Left lobe of liver (tissue), 2 donors: ENCODE data around the gene SCNN1B. TPM values are rescaled to one million over a fixed set of nuclear protein-coding genes. Genes with fewer than 3 reads are reported as not detected.
"Not testable (repeated sequence)": the region's sequence is repeated elsewhere in the genome, so short reads cannot be mapped to it uniquely, and the experiment has no call there.

ENCODE experiments used
- ATAC-seq: fragments of 200-7000 bp; cut with Tn5 transposase; one replicate; pipeline ENCODE4 v1.9.1; 2020; ENCODE audit warnings: mild to moderate bottlenecking, moderate library complexity
- DNase-seq: peaks from one replicate; pipeline ENCODE4 v3.0.0-alpha.2; 2020; ENCODE audit warnings: low spot score
- total RNA-seq: library from RNA; stranded (reverse); gene quantifications from one replicate; pipeline ENCODE4 v1.2.1, GENCODE V29; 2021
- donor health status: DM: no; HTN: no; CAD: no; lungs with moderate emphysema.
- donor health status: DM: no; HTN: yes; CAD: no.

The SCNN1B gene
- total RNA-seq, 1 donor from 2014 or later, result 0.18 TPM

DNA sequence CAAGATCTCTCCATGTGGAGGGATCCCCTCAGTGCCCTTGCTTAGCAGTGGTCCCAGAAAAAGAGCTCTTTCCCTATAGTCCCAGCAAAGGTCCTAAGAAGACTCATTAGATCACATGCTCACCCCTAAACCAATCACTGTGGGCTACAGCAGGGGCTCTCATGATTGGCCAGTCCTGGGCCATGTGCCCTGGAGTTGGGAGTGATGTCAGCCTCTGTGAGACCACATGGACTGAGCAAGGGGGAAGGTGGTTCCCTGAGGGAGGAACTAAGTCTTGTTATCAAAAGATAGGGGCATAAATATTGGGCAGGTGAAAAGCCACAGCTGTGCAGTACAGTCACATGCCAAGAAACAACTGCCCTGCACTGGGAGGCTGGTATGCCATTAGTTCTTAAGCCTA lies 51.3 kb downstream of the SCNN1B start:
- DNase-seq, result no peak
- no peak for ATAC-seq

DNA sequence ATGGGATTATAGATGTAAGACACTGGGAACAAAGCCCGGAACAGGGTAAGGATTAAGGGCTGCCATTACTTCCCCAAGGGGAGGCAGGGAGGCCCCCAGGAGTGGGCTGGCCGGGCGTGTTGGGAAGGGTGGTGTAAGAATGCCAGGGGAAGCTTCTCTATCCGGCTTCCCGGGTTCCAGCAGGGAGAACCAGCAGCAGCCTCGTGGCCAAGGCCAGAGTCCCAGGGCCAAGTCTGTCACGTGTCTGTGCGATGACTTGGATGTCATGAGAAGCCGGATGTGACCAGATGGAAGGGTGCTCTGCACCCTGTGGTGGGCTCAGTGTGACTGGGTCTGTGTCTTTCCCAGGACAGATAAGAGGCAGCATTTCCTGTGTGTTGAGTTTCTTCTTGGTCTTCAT lies 52.1 kb downstream of the SCNN1B start:
- no peak for DNase-seq
- ATAC-seq, result no peak

DNA sequence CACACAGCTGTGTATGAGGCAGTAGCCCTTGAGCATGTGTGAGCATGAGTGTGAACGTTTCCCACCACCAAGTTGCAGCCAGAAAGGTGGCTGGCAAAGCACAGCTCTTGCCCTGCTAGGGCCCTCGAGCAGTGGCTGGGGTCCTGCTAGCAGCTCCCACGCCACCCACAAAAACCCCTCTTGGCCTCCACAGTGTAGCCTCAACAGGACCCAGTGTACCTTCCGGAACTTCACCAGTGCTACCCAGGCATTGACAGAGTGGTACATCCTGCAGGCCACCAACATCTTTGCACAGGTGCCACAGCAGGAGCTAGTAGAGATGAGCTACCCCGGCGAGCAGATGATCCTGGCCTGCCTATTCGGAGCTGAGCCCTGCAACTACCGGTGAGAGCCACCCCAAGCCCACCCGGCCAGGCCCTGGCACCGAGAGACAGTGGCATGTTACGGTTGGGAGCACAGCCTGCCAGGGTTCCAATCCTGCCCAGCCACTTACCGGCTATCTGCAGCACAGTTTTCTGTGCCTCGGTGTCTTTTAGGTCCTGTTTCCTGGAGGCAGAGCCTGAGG lies 53.1 kb downstream of the SCNN1B start:
- ATAC-seq (no peak), DNase-seq (no peak)

DNA sequence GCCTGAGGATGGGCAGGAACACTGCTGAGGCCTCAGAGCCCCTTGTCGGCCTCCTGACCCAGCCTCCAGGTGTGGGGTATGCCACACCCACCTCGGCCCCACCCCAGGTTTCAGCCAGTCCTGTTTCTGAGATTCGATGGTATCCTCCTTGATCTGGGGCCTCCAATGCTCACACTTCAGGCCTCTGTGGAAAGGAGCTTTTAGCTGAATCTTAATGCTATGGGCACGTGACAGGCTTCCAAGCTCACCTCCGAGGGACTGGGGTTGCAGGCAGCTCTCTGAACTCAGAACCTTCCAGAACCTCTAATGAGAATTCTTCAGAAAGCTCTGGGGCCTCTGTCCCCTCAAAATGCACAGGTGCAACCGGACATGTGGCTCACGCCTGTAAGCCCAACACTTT lies 54.8 kb downstream of the SCNN1B start:
- ATAC-seq (no peak), DNase-seq (no peak)

DNA sequence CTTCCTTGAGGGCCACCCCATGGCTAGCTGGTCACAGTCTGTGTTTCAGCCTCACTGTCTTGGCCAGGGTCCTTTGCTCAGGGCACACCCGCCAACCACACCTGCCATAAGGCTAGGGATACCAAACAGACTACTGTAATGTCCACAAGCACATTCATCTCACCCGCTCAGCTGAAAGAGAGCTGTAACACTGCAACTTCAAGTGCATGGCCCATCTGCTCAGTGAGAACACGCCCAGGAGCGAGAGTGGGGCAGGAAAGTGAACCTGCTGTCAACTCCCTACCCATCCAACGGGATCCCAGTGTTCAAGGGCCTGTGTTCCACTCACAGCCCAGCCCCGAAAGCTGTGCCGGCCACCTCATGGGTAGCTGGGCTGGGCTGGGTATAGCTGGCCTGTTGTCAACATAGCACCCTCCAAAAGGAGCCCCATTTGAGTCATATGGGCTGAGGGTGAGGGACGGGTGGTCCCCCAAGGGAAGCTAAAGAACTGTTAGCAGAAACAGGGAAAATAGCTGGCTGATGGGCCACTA lies 55.7 kb downstream of the SCNN1B start:
- no peak for DNase-seq
- no peak for ATAC-seq

DNA sequence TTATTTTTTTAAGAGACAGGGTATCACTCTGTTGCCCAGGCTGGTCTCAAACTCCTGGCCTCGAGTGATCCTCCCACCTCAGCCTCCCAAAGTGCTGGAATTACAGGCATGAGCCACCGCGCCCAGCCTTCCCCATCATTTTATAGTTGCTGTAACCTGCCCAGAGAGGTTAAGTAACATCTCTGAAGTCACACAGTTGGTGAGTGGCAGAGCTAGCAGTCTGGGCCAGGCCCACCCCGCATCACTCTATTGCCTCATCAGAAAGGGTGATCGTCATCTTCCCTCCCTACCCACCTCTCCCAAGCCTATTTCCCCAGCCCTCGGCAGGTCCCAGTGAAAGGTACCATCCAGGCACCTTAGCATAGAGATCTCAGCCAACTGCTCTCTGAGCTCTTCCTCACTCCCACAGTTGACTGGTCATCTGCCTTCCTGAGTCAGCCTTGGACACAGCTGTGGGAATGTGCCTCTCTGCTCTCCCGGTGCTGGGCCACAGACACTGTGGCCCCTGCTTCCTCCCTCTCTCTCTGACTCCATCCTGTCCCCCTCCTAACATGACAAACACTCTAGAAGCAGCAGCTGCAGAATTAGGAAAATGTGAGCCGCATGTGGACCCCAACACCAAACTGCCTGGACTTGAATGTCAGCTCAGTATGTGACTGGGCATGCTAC lies 57.1 kb downstream of the SCNN1B start:
- DNase-seq, result no peak
- no peak for ATAC-seq

DNA sequence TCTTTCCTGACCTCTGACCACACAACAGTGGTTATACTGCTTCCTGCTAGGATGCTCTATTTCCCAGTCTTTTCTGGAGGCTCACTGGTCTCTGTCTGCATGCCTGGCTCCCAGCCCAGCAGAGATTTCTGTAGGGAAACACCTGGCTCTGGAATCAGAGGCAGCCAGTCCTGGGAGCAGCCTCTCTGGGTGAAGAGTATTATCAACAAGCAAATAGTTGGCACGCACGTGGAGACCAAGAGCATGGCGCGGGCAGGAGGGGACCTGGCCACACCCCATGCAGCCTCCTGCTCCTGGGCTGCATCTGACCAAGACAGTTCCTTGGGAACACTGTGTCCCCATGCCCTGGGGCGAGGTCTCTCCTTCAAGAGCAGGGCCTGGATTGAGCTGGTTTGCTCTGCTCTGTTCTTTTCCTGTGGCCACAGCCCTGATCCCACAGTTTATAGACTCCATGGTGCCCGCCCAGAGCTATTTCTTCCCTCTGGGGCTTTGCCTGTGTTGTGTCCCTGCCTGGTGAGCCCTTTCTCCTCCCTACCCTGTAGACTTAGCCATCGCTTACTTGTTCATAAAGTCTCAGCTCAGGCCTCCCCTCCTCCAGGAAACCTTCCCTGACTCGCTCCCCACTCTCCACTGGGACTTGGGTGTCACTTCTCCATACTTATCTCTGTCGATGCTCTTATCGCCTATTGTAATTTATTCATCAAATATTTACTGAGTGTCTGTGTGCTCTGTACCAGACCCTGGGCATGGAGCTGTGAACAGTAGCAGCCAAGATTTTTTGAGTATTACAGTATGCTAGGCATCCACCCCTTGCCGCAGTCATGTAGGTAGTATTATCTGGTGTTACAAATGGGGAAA lies 60.6 kb downstream of the SCNN1B start:
- DNase-seq, result no peak
- no peak for ATAC-seq

DNA sequence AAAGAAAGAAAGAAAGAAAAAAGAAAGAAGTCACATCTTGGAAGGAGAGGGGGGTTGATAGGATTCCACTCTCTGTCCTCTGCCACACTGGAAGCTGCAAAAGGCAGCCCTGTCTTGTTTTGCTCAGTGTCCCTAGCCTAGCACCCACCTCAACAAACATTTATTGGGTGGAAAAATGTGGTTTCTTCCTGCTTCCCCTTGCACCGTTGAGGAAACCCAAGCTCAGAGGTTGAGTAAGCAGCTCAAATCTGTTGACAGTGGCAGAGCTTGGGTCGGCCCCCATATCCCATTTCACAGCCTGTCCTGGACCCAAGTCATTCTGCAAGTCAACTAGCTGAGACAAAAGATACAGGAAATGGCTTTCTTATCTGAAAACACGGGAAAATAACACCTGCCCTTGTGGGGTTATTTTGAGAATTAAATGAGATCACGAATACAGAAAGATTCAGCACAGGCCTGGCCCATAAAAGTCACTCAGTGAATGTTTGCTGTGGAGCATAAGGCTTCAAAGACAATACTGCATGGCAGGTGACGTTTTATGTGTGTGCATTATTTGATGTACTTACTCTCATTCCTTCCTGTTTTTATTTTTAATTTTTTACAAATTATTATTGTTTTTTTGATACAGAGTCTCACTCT lies 63.6 kb downstream of the SCNN1B start:
- no peak for DNase-seq
- no peak for ATAC-seq

DNA sequence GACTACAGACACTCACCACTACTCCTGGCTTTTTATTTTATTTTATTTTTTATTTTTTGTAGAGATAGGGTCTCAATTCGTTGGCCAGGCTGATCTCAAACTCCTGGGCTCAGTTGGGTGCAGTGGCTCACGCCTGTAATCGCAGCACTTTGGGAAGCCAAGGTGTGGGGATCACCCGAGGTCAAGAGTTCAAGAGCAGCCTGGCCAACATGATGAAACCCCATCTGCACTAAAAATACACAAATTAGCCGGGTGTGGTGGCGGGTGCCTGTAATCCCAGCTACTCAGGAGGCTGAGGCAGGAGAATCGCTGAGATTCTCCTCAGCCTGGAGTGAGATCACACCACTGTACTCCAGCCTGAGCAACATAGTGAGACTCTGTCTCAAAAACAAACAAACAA lies 64.2 kb downstream of the SCNN1B start:
- not testable (repeated sequence) for ATAC-seq, DNase-seq

DNA sequence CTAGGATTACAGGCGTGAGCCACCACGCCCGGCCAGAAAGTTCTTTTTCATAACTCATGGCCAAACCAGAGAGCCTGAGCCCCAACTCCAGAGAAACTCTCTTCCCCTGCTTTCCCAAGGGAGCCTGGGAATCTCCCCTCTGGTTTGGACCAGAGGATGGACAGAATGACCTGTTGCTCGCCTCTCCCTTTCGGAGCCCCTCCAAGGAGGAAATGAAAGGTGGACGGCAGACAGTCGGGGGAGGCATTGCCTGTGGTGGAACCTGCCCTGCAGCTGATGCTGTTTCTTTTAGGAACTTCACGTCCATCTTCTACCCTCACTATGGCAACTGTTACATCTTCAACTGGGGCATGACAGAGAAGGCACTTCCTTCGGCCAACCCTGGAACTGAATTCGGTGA lies 65.5 kb downstream of the SCNN1B start:
- ATAC-seq, result no peak
- no peak for DNase-seq

DNA sequence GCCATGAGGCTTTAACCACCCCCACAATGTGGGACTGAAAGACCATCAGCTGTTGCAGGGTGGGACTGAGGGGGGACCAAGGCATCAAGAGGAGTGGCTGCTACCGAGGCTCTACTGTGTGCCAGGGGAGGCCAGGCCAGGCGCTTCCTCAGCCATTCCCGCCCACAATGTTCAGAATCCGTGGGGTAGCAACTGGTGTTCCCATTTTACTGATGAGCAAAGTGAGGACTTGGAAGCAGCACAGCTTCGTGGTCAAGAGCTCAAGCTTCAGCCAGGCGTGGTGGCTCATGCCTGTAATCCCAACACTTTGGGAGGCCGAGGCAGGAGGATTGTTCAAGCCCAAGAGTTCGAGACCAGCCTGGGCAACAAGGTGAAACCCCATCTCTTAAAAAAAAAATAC lies 65.9 kb downstream of the SCNN1B start:
- ATAC-seq, result no peak
- DNase-seq, result no peak

DNA sequence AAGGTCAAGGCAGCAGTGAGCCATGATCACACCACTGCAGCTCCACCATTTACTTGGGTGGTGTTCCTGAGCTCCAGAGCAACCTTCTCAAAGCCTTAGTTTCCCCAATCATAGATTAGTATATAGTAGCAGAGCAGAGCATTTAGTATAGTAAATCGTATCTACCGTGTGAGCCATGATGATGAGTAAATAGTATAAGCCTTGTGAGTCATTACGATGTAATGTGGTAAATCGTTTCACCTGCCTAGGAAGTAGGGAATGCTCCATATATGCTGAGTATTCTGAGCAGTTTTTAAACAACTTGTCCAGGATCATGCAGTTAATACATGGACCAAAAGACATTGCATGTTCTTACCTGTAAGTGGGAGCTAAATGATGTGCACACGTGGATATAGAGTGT lies 66.4 kb downstream of the SCNN1B start:
- ATAC-seq (no peak), DNase-seq (no peak)

DNA sequence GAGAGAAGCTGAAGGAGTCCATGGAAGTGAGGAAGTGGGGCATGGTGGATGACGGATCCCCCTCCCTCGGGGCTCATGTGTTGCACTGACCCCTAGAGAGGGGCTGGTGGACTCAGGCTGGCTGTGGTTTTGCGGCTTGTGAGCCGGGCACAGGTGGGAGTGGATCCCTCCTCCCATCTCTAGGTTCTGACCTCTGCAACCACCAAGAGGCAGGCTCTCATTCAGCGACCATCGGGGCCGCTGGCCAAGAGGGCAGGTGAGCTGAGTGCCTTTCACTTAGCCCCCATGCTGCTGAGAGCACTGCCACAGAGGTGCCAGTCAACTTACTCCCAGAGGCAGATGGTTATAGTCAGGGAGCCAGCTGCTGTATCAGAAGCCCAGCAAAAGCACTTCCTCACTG lies 67.3 kb downstream of the SCNN1B start:
- no peak for ATAC-seq
- DNase-seq, result no peak

DNA sequence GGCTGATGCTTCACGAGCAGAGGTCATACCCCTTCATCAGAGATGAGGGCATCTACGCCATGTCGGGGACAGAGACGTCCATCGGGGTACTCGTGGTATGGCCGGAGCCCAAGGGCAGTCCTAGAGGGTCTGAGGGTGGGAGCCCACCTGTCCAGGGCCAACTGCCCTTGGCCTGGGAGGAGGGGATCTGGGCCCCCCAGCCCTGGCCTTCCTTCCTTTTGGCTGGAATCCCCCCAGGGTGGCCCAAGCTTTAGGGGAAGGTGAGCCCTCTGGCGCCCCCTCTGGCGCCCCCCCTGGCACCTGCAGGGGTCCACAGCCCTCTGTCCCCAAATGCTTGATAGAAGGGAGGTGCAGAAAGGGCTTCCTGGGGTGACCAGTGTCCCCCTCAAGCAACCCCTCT lies 69.3 kb downstream of the SCNN1B start:
- DNase-seq, result no peak
- no peak for ATAC-seq

DNA sequence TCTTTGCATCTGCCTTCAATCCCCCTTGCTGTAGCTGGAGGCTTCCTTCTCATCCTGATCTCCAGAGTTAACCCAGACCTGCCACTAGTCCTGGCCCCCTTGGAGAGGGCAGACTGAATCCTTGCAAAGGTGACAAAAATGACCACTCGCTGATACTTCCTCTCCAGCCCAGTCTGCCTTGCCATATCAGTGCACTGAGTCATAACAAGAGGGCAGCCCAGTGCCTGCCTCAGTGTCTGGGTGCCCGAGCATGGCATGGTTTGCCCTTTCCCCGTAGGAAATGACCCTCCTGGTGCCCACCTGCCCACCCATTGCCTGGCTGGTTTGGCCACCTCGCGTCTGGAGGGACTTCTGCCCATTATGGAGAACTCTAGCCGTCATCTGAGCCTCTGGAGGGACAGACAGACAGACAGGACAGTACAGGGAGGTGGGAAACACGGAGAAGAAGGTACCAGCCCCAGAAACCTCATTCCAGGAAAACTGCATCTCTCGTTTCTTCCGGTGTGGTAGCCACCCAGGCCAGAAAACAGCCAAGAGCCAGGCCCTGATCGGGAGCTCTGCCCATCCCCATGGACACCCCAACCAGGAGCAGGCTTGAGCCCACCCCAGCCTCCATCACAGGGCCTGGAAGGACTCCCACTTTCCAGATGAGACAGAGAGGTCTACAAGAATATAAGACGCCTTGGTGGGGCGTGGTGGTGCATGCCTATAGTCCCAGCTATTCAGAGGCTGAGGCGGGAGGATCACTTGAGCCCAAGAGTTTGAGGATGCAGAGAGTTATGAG lies 71.5 kb downstream of the SCNN1B start:
- ATAC-seq, result no peak
- DNase-seq, result no peak

DNA sequence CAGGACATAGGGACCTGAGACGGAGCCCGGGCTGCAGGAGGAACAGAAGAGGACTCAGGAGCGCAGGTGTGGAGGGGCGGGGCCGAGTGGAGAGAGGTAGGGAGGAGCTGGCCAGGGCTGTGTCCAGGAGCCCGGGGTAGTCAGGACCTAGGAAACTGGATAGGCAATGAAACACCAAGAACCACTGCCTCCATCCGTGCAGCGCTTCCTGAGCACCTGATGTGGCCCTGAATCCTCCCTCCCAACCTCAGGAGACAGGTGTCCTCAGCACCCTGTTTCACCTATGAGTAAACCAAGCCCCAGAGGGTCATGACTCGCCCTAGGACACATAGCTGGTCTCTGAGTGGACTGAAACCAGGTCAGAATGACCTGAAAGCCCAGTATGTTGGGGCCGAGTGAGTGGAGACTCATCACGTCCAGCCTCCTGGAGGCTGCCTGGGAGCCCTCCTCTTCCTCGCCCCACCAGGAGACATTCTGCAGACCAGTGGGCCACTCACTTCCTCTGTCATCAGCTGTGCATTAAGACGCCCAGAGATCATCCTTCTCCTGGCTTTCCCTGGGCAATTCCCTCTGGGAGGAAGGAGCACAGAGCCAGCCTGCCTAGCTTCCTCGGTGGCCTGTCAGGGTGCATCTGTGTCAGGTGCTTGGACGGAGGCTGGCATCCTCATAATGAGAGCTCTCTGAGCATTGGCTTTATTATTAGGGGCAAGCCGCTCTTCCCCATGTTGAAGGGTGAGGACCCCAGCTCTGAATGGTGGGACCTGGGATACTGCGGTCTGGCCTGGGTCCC lies 72.8 kb downstream of the SCNN1B start:
- no peak for ATAC-seq
- DNase-seq, result no peak

DNA sequence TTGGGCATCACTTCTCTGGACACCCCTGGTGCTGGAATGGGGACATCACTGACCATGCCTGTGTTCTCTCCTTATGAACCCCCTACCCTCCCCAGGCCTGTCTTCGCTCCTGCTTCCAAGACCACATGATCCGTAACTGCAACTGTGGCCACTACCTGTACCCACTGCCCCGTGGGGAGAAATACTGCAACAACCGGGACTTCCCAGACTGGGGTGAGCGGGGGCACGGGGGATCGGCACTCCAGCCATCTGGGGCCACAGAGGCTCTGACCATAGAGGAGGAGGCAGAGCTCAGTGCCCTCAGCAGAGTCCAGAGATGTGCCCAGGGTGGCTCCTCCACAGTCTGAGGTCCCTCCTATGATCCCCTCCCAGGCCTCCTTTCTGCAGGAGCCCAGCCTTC lies 73.5 kb downstream of the SCNN1B start:
- no peak for DNase-seq
- no peak for ATAC-seq

DNA sequence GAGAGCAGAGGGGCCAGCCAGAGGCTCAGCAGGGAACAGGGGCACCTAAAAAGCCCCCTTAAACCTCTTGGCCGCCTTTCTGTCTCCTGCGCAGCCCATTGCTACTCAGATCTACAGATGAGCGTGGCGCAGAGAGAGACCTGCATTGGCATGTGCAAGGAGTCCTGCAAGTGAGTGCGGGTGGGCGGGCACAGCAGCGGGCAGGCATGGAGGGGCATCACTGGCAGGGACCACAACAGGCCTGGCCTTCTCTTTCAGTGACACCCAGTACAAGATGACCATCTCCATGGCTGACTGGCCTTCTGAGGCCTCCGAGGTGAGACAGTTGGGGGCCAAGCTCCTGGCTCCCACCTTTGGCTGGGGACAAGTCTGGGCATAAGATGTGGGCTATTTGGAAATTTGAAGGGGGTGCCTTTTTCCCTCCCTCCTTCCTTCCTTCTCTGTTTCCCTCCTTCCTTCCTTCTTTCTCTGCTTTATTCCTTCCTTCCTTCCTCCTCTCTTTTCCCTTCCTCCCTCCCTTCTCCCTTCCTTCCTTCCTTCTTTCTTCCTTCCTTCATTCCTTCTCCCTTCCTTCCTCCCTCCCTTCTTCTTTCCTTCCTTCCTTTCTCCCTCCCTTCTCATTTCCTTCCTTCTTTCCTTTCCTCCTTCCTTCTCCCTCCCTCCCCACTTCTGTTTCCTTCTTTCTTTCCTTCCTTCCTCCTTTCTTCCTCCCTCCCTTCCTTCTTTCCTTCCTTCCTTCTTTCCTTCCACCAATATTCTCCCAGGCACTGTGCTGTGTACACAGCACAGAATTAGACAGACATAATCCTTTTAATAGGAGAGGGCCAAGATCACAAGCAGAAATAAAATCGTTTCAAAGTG lies 75.2 kb downstream of the SCNN1B start:
- ATAC-seq (no peak), DNase-seq (no peak)

DNA sequence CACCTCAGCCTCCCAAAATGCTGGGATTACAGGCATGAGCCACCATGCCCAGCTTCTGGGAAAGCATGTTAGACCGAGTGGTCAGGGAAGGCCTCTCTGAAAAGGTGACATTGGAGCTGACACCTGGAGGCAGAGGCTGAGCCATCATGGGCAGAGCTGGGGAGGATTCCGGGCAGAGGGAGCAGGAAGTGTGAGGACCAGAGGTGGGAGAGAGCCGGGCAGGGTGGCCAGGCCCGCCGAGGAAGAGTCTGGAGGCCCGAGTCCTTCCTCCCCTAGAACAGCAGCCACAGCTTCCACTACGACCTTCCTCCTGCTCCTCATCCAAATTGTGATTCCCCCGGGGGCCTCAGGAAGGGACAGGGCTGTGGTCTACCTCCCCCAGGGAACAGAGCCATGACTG lies 76.2 kb downstream of the SCNN1B start:
- DNase-seq (no peak), ATAC-seq (no peak)
